ENCODE measurements around the gene FRMD4A. TPM values are rescaled to one million over a fixed set of nuclear protein-coding genes. Genes with fewer than 3 reads are reported as not detected.

FRMD4A gene
- total RNA-seq, 4 donors from 2014 or later, result 5.6 to 34.1 (median 19.4) TPM

- intact Hi-C loops (cut with DNase I; ENCODE audit: low total_unique reads), result no loop called here
Measured at GRCh38 chr10:13632440-13632839, 698.3 kb downstream of the FRMD4A start.

GRCh38 chr10:13631594-13631993, 699.1 kb downstream of the FRMD4A start:
- TF ChIP-seq POLR2A (IDR thresholded peaks at IDR 0.05) (no peak), CTCF (IDR thresholded peaks at IDR 0.05) (no peak)
- Histone ChIP-seq H3K27me3 (no peaks in the 10 kb centered on the region), H3K9me3 (no peaks in the 10 kb centered on the region), H3K4me1 (peaks cover 0 to 5% of the 10 kb centered on the region in 2 donors), H3K27ac (peak overlapping the region in 1 of 2 donors; percentile 59), H3K36me3 (no peaks in the 10 kb centered on the region), H3K4me3 (no peak overlapping the region)
- DNase-seq, result no peak
- intact Hi-C loops (cut with DNase I; ENCODE audit: low total_unique reads), result no loop called here

More at GRCh38 chr10:13632440-13632839, 698.3 kb downstream of the FRMD4A start:
- H3K27me3 ChIP-seq, result no peaks in the 10 kb centered on the region
- peak overlapping the region; percentile 61 to 73 for H3K27ac ChIP-seq
- no peak for TF ChIP-seq CTCF (IDR thresholded peaks at IDR 0.05)
- TF ChIP-seq POLR2A (IDR thresholded peaks at IDR 0.05), result no peak
- peaks cover 0 to 5% of the 10 kb centered on the region in 2 donors for H3K4me1 ChIP-seq
- H3K9me3 ChIP-seq, result no peaks in the 10 kb centered on the region
- H3K36me3 ChIP-seq, result no peaks in the 10 kb centered on the region
- no peak for DNase-seq
- H3K4me3 ChIP-seq, result no peak overlapping the region

GRCh38 chr10:13630231-13630630, 700.5 kb downstream of the FRMD4A start:
- Histone ChIP-seq H3K4me3 (no peak overlapping the region), H3K27me3 (no peaks in the 10 kb centered on the region), H3K36me3 (no peaks in the 10 kb centered on the region), H3K9me3 (no peaks in the 10 kb centered on the region), H3K4me1 (peaks cover 0 to 3% of the 10 kb centered on the region in 2 donors), H3K27ac (no peak overlapping the region)
- intact Hi-C loops (cut with DNase I; ENCODE audit: low total_unique reads), result no loop called here
- no peak for TF ChIP-seq POLR2A (IDR thresholded peaks at IDR 0.05)
- TF ChIP-seq CTCF (IDR thresholded peaks at IDR 0.05), result no peak
- no peak for DNase-seq

GRCh38 chr10:13629116-13629515, 701.6 kb downstream of the FRMD4A start:
- H3K27me3 ChIP-seq, result no peaks in the 10 kb centered on the region
- DNase-seq, result no peak
- intact Hi-C loops (cut with DNase I; ENCODE audit: low total_unique reads), result no loop called here
- no peaks in the 10 kb centered on the region for H3K4me1 ChIP-seq
- H3K36me3 ChIP-seq, result no peaks in the 10 kb centered on the region
- no peaks in the 10 kb centered on the region for H3K9me3 ChIP-seq
- no peak overlapping the region for H3K27ac ChIP-seq
- no peak for TF ChIP-seq POLR2A (IDR thresholded peaks at IDR 0.05)
- no peak overlapping the region for H3K4me3 ChIP-seq

GRCh38 chr10:13628661-13629060, 702.1 kb downstream of the FRMD4A start:
- no peak overlapping the region for H3K27ac ChIP-seq
- H3K4me1 ChIP-seq, result no peaks in the 10 kb centered on the region
- no peak overlapping the region for H3K4me3 ChIP-seq
- no peaks in the 10 kb centered on the region for H3K36me3 ChIP-seq
- intact Hi-C loops (cut with DNase I; ENCODE audit: low total_unique reads), result no loop called here
- TF ChIP-seq POLR2A (IDR thresholded peaks at IDR 0.05), result no peak
- no peak for TF ChIP-seq CTCF (IDR thresholded peaks at IDR 0.05)
- H3K27me3 ChIP-seq, result no peaks in the 10 kb centered on the region
- H3K9me3 ChIP-seq, result no peaks in the 10 kb centered on the region
- DNase-seq, result no peak

All from uterus (tissue), 4 donors.